Measurements from ENCODE around the gene EDC3.
"Not testable (repeated sequence)": the region's sequence is repeated elsewhere in the genome, so short reads cannot be mapped to it uniquely, and the experiment has no call there.

The EDC3 gene

GRCh38 chr15:74695597-74696397 is at the start of gene EDC3:
TSS of gene EDC3 (minus strand) at chr15:74696024. CDS start at chr15:74675124, 20,900 bp downstream.
- peak; percentile 71 to 87 for DNase-seq (ENCODE audit: low read depth in 1 of 2, low spot score in 1 of 2)

DNA sequence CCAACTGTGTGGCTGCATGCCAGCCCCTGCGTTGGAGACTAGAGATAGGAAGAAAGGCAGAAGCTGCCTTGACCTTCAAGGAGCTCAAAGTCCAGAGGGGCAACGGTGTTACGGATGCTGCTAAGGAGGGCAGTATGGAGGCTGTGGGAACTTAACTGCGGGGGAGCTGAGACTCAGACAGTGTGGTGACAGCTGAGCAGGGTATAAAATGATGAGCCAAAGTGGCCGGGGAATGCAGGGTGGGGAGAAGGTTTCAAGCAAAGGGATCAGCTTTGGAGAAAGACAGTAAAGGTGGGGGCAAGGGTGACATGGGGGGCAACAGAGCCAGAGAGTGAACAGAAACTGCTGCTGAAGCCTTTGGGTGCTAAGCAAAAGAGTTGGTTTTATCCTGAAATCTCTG is 46.6 kb upstream of the EDC3 start:
- no peak for DNase-seq (ENCODE audit: low read depth in 1 of 2, low spot score in 1 of 2)

- DNase-seq (ENCODE audit: low read depth in 1 of 2, low spot score in 1 of 2) = not testable (repeated sequence)
Measured at GRCh38 chr15:74738239-74738638, 42.4 kb upstream of the EDC3 start.

DNA sequence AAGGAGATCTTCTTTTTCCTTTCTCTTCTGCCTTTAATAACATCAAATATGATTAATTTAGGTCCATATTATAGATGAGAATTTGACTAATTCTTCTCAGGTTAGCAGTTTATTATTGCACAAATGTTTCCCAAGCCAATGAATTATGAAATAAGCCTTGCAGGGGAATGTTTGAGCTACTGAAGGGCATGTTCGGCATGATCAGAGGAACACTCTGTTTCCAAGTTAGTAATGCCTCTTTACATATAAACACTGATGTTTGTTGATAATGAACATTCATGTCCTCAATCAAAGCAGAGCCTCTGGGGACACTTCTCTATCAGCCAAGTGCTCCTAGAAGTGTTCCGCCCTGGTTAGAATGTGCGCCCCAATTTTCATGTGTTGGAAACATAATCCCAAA is 39.5 kb upstream of the EDC3 start:
- no peak for DNase-seq (ENCODE audit: low read depth in 1 of 2, low spot score in 1 of 2)

GRCh38 chr15:74733269-74733668 is 37.4 kb upstream of the EDC3 start:
- no peak for DNase-seq (ENCODE audit: low read depth in 1 of 2, low spot score in 1 of 2)

GRCh38 chr15:74732846-74733245 is 37.0 kb upstream of the EDC3 start:
- no peak for DNase-seq (ENCODE audit: low read depth in 1 of 2, low spot score in 1 of 2)

GRCh38 chr15:74730619-74731316 is 34.9 kb upstream of the EDC3 start:
- DNase-seq (ENCODE audit: low read depth in 1 of 2, low spot score in 1 of 2) = no peak

DNA sequence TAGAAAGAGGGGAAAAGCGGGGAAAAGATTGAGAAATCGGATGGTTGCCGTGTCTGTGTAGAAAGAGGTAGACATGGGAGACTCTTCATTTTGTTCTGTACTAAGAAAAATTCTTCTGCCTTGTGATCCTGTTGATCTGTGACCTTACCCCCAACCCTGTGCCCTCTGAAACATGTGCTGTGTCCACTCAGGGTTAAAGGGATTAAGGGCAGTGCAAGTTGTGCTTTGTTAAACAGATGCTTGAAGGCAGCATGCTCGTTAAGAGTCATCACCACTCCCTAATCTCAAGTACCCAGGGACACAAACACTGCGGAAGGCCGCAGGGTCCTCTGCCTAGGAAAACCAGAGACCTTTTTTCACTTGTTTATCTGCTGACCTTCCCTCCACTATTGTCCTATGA is 33.5 kb upstream of the EDC3 start:
- not testable (repeated sequence) for DNase-seq (ENCODE audit: low read depth in 1 of 2, low spot score in 1 of 2)

DNA sequence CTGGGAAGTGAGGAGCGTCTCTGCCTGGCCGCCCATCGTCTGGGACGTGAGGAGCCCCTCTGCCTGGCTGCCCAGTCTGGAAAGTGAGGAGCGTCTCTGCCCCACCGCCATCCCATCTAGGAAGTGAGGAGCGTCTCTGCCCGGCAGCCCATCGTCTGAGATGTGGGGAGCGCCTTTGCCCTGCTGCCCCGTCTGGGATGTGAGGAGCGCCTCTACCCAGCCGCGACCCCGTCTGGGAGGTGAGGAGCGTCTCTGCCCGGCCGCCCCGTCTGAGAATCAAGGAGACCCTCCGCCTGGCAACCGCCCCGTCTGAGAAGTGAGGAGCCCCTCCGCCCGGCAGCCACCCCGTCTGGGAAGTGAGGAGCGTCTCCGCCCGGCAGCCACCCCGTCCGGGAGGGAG is 32.9 kb upstream of the EDC3 start:
- not testable (repeated sequence) for DNase-seq (ENCODE audit: low read depth in 1 of 2, low spot score in 1 of 2)

DNA sequence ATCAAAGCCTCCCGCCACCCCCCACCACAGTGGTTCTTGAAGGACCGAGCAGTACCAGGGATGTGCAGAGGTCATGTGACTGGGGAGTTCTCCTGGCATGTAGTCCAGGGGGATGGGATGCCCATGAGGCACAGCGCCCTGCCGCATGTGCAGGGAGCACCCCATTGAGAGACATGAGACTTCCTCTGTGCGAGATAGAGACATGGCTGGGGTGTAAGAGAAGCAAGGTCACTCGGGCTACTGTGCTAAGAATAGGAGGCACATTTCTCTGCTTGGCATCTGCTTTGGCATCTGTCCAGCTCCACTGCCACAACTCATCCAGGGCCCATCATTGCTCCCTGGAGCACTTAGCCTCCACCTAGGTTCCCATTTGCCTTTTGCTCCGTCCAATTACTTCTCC is 31.9 kb upstream of the EDC3 start:
- DNase-seq (ENCODE audit: low read depth in 1 of 2, low spot score in 1 of 2) = no peak

- DNase-seq (ENCODE audit: low read depth in 1 of 2, low spot score in 1 of 2) = no peak
Measured at GRCh38 chr15:74726774-74727164, 30.9 kb upstream of the EDC3 start.

GRCh38 chr15:74725845-74726773 is 30.3 kb upstream of the EDC3 start:
- DNase-seq (ENCODE audit: low read depth in 1 of 2, low spot score in 1 of 2) = peak; percentile 38 to 40

DNA sequence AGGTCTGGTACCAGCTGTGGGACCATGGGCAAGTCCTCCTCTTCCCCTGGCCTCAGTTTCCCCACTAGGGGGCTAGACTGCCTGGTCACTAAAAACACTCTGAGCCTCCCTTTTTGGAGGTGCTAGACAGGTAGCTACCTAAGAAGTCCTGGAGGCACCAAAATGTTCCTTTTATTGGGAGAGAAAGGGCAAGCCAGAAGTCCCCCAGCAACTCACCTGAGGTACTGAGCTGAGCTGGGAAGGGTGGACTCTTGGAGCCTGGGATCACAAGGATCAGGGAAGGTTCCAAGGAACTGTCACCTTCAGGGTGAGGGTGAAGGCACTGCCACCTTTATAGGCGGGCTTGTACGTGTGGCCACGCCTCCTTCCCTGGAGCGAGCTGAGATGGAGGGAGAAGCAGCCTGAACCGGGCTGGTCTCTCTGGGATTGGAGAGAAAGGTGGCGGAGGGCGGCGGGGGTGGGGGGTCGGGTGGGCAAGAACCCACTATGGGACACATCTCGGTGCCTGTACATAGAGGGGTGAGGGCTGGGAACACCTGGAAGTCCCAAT is 29.5 kb upstream of the EDC3 start, which contains the start of gene CYP1A1:
Gene CYP1A1 (minus strand): TSS at position 304 of the 550 bp plus-strand sequence. CDS start 2,431 bp downstream, outside the sequence.
- DNase-seq (ENCODE audit: low read depth in 1 of 2, low spot score in 1 of 2) = peak; percentile 14 to 25

GRCh38 chr15:74724570-74725224 is 28.9 kb upstream of the EDC3 start:
- DNase-seq (ENCODE audit: low read depth in 1 of 2, low spot score in 1 of 2) = no peak

DNA sequence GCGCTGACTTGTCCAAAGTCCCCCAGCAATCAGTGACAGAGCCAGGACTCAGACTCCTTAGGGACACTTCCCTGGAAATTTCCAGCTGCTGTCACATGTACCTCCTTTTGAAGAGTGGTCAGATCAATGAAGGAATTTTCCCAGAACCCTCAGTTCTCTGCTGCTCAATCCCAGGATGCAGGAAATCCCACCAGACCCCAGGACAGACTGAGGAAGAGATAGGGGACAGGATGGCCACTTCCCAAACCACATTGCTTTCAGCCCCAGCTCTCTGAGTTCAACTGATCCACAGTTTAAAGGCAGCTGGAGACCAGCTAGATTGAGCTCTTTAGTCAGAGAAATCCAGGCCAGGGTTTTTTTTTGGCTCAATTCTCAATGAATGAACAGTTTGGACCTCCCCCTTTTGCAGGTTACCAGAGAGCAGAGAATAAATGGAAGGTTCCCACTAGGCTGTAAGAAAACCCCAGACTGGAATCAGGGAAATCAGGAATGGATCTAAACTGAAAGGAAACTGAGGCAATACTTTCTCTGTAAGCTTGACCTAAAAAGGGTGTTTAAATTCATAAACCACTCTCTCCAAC is 28.0 kb upstream of the EDC3 start:
- DNase-seq (ENCODE audit: low read depth in 1 of 2, low spot score in 1 of 2) = no peak

DNA sequence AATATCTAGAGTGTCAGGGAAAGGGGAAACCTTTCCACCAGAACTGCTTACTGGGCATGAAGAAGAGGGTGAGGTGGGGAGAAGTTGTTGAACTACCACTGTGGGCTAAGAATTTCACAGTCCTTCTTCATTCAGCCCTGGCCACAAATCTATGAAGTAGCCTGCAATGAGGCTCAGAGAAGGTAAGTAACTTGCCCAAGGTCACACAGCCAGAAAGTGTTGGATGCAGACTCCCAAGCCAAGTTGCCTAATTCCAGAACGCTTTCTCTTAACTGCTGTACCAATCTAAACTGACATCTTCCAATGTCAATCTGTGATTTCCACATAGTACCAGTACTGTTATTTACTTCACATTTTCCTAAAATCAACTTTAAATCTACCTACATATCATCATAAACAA is 27.4 kb upstream of the EDC3 start:
- no peak for DNase-seq (ENCODE audit: low read depth in 1 of 2, low spot score in 1 of 2)

GRCh38 chr15:74722591-74722990 is 26.8 kb upstream of the EDC3 start:
- DNase-seq (ENCODE audit: low read depth in 1 of 2, low spot score in 1 of 2) = no peak

GRCh38 chr15:74716651-74717050 is 20.8 kb upstream of the EDC3 start:
- no peak for DNase-seq (ENCODE audit: low read depth in 1 of 2, low spot score in 1 of 2)

- no peak for DNase-seq (ENCODE audit: low read depth in 1 of 2, low spot score in 1 of 2)
Measured at GRCh38 chr15:74712311-74712710, 16.5 kb upstream of the EDC3 start.

Measured in activated CD4-positive, alpha-beta T cell treated with anti-CD3 and anti-CD28 coated beads, Interleukin-2, amount 50 U/mL, for 24 hours (primary cell).